Heart right ventricle (tissue), 16 donors: ENCODE results near the gene ZNF800. TPM values are rescaled to one million over a fixed set of nuclear protein-coding genes. Genes with fewer than 3 reads are reported as not detected.

Experiments
- ATAC-seq, 8 donors: fragments of 200-7000 bp; cut with Tn5 transposase; one replicate each; pipeline ENCODE4 v1.9.1; 2020; ENCODE audit warnings: mild to moderate bottlenecking in 8 of 8, moderate library complexity in 8 of 8, moderate number of reproducible peaks in 1 of 8
- DNase-seq, 2 donors: peaks; one replicate each; pipeline ENCODE4 v3.0.0-alpha.2; 2020
- H3K27ac ChIP-seq, 10 donors: fragments of 200-600 bp; sonication (generic) in 2 of 10; one replicate each; pipeline versions ENCODE4 v1.5.0 to v1.8.0; 2020 to 2022; ENCODE audit warnings: mild to moderate bottlenecking in 3 of 10
- H3K27me3 ChIP-seq, 7 donors: fragments of 200-600 bp; one replicate each; pipeline ENCODE4 v1.8.0; 2021 to 2022; ENCODE audit warnings: mild to moderate bottlenecking in 2 of 7
- H3K36me3 ChIP-seq, 9 donors: fragments of 200-600 bp; sonication (generic) in 1 of 9; one replicate each; pipeline versions ENCODE4 v1.5.0 to v1.8.0; 2020 to 2022; ENCODE audit warnings: mild to moderate bottlenecking in 2 of 9
- H3K4me1 ChIP-seq, 9 donors: fragments of 200-600 bp; sonication (generic) in 1 of 9; one replicate each; pipeline versions ENCODE4 v1.5.0 to v1.8.0; 2020 to 2022; ENCODE audit warnings: mild to moderate bottlenecking in 4 of 9
- H3K4me3 ChIP-seq, 10 donors: fragments of 200-600 bp; sonication (generic) in 2 of 10; one replicate each; pipeline versions ENCODE4 v1.5.0 to v1.8.0; 2020 to 2022; ENCODE audit warnings: mild to moderate bottlenecking in 7 of 10, moderate library complexity in 2 of 10
- H3K9me3 ChIP-seq, 11 donors: fragments of 200-600 bp in 10 of 11; sonication (generic) in 2 of 11; one replicate each; pipeline versions ENCODE4 v1.5.0 to v1.8.0; 2013 to 2022; ENCODE audit warnings: mild to moderate bottlenecking in 2 of 11, control low read depth in 1 of 11, moderate library complexity in 1 of 11
- WGBS, 2 donors: extraction: QIAGEN DNeasy Blood & Tissue Kit; methylation state at CpG; one replicate each; pipeline ENCODE4 v1.1.7; 2013; ENCODE audit warnings: inconsistent platforms in 1 of 2; 5-methylcytosine and 5-hydroxymethylcytosine counted together
- intact Hi-C, 10 donors: fragments of 100-400 bp; cut with DNase I; formaldehyde crosslinking; loops; one replicate each; pipeline versions ENCODE4 v1.11.1 to v1.14.2; 2022
- polyA plus RNA-seq, 2 donors: library from polyadenylated mRNA; stranded (reverse); fragments of 200-250 nt; gene quantifications; one replicate each; pipeline ENCODE4 v1.2.3, GENCODE V29; 2013
- total RNA-seq, 10 donors: library from RNA; stranded (reverse); fragmentation: NEBNext Ultra II Directional in 3 of 10; extraction: Animal tissue kit (Norgen Biotek cat#: 25700) in 3 of 10; gene quantifications; one replicate each; pipeline versions ENCODE4 v1.2.1 to v1.2.4, GENCODE V29; 2021 to 2023
- TF ChIP-seq, protein P1 (sequence below), 9 donors: fragments of 200-600 bp; sonication (generic) in 2 of 9; IDR thresholded peaks; one replicate each; pipeline versions ENCODE4 v1.5.0 to v1.8.0; 2021 to 2022; ENCODE audit warnings: antibody characterized with exemption in 9 of 9, mild to moderate bottlenecking in 5 of 9, moderate library complexity in 1 of 9
- donor health status: Arrhythmogenic right ventricular cardiomyopathy.
- donor health status: ischemic (EF 13 %, LVEDD 7.1; RV severe dilation, severe dysfunction).
- donor health status: healthy with polysubstance abuse.
- donor health status: DM: no; HTN: yes; CAD: no.
- donor health status: DM: no; HTN: no; CAD: no.
- donor health status: ischemic (EF 25% LVEDD 6.9; RV normal size, moderate dysfunction).
- donor health status: ischemic (EF 25% LVEDD 5.7; RV mildly dilated, moderate dysfunction).
- donor health status: healthy.
- donor health status: DM: yes; HTN: yes; CAD: no.
- donor health status: Ischemic cardiomyopathy.
- donor health status: ischemic (EF 35%, LVEDD 5.7; RV mildly dilated, moderate dysfunction).
- donor health status: nonischemic (EF 11% LVEDD 7.7; RV severe dilation, severe dysfunction).
- donor health status: DM: yes; HTN: yes; CAD: no.
- donor health status: PGD.
- donor health status: ischemic (EF 29% LVEDD 5.4; RV normal size, mild dysfunction).
- donor health status: nonischemic (EF 23%, LVEDD 6.1; RV moderate dilation, normal function).

Gene ZNF800
- total and polyA plus RNA-seq, 12 donors: 3.4 to 35.8 (median 23.2) TPM

DNA sequence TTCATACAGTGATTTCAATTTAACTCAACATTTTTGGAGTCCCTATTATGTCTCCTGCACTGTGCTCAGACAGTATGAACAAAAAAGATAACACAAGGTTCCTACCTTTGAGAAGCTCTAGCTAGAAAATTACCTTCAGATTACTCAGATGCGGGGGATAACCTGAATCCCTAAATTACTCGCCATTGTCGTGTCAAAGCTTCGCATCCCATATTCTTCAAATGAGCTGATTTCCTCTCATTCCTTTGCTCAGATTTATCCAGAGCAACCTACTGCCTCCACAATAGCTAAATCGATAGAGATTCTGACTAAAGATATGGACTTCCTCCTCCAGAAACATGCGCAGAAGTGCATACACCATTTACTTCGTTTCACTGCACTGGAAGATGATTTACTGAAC is 42.6 kb downstream of the ZNF800 start:
- H3K27me3 ChIP-seq: peaks cover 0 to 3% (median 0%) of the 10 kb centered on the region in 7 donors
- DNase-seq (no peak), ATAC-seq (no peak)
- TF ChIP-seq, protein P1, sequence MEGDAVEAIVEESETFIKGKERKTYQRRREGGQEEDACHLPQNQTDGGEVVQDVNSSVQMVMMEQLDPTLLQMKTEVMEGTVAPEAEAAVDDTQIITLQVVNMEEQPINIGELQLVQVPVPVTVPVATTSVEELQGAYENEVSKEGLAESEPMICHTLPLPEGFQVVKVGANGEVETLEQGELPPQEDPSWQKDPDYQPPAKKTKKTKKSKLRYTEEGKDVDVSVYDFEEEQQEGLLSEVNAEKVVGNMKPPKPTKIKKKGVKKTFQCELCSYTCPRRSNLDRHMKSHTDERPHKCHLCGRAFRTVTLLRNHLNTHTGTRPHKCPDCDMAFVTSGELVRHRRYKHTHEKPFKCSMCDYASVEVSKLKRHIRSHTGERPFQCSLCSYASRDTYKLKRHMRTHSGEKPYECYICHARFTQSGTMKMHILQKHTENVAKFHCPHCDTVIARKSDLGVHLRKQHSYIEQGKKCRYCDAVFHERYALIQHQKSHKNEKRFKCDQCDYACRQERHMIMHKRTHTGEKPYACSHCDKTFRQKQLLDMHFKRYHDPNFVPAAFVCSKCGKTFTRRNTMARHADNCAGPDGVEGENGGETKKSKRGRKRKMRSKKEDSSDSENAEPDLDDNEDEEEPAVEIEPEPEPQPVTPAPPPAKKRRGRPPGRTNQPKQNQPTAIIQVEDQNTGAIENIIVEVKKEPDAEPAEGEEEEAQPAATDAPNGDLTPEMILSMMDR (IDR thresholded peaks at IDR 0.05): no peak
- WGBS, 2 donors: 90 to 91% methylated on average over 7 of the region's 7 CpGs
- intact Hi-C loops: loop anchor here in 3 of 10 donors (5.0 to 10.0 kb wide), 3 partner anchors 42 to 162 kb away; partner anchors contain the start of gene ZNF800 (in 2 of the 3)
- H3K36me3 ChIP-seq: peaks cover 0 to 20% (median 0%) of the 10 kb centered on the region in 9 donors
- peaks cover 0 to 9% (median 0%) of the 10 kb centered on the region in 9 donors for H3K4me1 ChIP-seq
- H3K4me3 ChIP-seq: no peak overlapping the region
- H3K9me3 ChIP-seq: no peaks in the 10 kb centered on the region
- H3K27ac ChIP-seq: no peak overlapping the region

DNA sequence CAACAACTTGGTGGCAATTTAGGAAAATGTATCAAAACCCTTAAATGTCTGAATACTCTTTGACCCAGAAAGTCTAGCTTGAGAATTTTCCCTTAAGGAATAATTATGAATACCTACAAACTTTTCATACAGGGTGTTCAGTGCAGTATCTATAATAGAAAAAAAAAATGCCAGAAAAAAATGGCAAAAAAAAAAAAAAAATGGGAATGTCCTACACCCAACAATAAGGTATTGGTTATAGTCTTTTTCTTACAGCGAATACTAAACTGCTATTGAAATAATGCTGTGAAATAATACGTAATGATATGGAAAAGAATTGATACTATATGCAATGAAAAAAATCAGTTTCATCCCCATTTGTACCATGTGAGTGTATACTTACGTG is 44.3 kb downstream of the ZNF800 start:
- no peak for DNase-seq
- intact Hi-C loops: loop anchor here in 3 of 10 donors (5.0 to 10.0 kb wide), 3 partner anchors 44 to 164 kb away; partner anchors contain the start of gene ZNF800 (in 2 of the 3)
- peaks cover 0 to 2% (median 0%) of the 10 kb centered on the region in 11 donors for H3K9me3 ChIP-seq

DNA sequence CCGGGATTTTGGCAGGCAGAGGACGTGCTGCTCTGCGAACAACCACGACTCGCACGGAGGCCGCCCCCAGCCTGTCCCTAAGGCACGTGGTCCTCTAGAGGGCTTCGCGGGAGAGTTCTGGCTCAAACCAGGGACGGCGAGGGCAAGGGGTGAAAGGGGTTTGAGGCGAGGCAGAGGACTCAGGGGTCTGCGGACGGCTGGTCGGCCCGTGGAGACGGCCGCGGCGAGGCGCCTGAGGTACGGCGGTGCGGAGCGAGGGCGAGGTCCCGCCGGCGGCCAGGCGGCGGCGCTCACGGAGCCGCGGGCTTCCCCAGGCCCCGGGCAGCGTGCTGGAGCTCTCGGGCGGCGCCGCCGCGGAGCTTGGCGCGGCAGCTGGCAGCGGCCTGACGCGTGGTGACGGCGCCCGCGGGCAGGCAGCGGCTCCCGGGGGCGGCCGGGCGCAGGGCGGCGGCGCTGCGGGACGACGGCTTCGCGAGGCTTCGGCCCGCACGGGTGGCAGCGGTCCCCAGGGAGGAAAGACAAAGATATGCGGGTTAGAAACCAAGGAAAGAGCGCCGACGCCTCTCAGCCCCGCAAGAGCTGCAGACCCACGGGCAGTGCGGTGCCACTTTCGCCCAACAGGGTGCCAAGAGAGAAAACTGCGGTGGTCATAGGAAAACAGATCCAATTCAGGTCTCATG is 44.8 kb downstream of the ZNF800 start:
- WGBS, 2 donors: 4 to 5% methylated on average over 76 to 79 of the region's 79 CpGs
- H3K4me3 ChIP-seq: peak overlapping the region in 8 of 10 donors; percentile 7 to 46 (median 38)
- peaks cover 0 to 8% (median 0%) of the 10 kb centered on the region in 11 donors for H3K9me3 ChIP-seq
- ATAC-seq (peak; percentile 88 to 98 (median 93)), DNase-seq (peak; percentile 24 to 70)
- intact Hi-C loops: loop anchor here in 3 of 10 donors (5.0 to 10.0 kb wide), 3 partner anchors 45 to 165 kb away; partner anchors contain the start of gene ZNF800 (in 2 of the 3)
- H3K4me1 ChIP-seq: peaks cover 0 to 9% (median 0%) of the 10 kb centered on the region in 9 donors
- H3K27me3 ChIP-seq: peaks cover 0 to 3% (median 0%) of the 10 kb centered on the region in 7 donors
- peaks cover 0 to 9% (median 0%) of the 10 kb centered on the region in 9 donors for H3K36me3 ChIP-seq
- TF ChIP-seq, protein P1 (IDR thresholded peaks at IDR 0.05): peak; percentile 19 to 70 (median 53)
- H3K27ac ChIP-seq: no peak overlapping the region

More for the DNA sequence above, 44.3 kb downstream of the ZNF800 start:
- Histone ChIP-seq H3K4me3 (peak overlapping the region in 8 of 10 donors; percentile 7 to 46 (median 38)), H3K4me1 (peaks cover 0 to 9% (median 0%) of the 10 kb centered on the region in 9 donors), H3K27me3 (peaks cover 0 to 3% (median 0%) of the 10 kb centered on the region in 7 donors), H3K27ac (no peak overlapping the region), H3K36me3 (peaks cover 0 to 9% (median 0%) of the 10 kb centered on the region in 9 donors)
- TF ChIP-seq, protein P1 (IDR thresholded peaks at IDR 0.05): no peak
- no peak for ATAC-seq
- 96 to 97% methylated on average over 3 of the region's 3 CpGs for whole genome bisulfite sequencing, 2 donors

DNA sequence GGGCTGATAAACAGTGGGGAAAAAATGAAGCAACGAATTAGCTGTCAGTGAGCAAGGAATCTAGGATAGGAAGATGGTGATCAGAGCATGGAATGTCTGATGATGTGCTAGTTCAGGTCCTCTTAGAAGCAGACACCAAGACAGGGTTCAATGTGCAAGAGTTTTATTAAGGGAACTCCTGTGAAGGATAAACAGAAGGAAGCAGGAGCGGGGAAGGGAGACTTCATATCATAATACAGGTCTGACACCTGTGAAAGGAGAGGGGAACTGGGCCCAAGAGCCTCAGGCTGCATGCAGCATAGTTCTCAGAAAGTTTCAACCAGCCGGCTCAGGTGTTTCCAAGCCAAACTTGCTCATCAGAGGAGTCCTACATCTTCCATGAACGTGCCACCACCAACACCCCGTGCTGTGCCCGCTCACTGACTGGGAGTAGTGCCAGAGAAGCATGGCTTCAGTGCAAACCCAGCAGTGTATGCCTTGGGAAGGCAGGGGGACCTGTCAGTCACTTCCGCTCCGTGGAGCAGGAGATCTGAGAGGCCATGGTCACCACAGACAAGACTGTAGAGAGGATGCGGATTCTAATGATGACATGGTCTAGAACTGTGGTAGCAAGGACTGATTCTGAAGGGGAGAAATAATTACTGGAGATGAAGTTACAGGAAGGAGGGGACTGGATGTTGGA is 45.8 kb downstream of the ZNF800 start:
- Histone ChIP-seq H3K9me3 (peaks cover 0 to 16% (median 0%) of the 10 kb centered on the region in 11 donors), H3K27ac (no peak overlapping the region), H3K4me3 (no peak overlapping the region), H3K36me3 (peaks cover 0 to 5% (median 0%) of the 10 kb centered on the region in 9 donors), H3K4me1 (peaks cover 0 to 9% (median 0%) of the 10 kb centered on the region in 9 donors), H3K27me3 (peaks cover 0 to 3% (median 0%) of the 10 kb centered on the region in 7 donors)
- WGBS, 2 donors: 80 to 88% methylated on average over 9 of the region's 9 CpGs
- DNase-seq (no peak), ATAC-seq (peak in 1 of 8 donors; percentile 5)
- TF ChIP-seq, protein P1 (IDR thresholded peaks at IDR 0.05): no peak
- intact Hi-C loops: loop anchor here in 3 of 10 donors (5.0 to 10.0 kb wide), 3 partner anchors 46 to 166 kb away; partner anchors contain the start of gene ZNF800 (in 2 of the 3)
